Activated CD4-positive, alpha-beta T cell treated with anti-CD3 and anti-CD28 coated beads for 4 hours (primary cell): Measurements from ENCODE around the gene AGR2.
"Not testable (repeated sequence)": the region's sequence is repeated elsewhere in the genome, so short reads cannot be mapped to it uniquely, and the experiment has no call there.

Experiments
- DNase-seq, 2 donors: peaks; one replicate each; pipeline ENCODE4 v3.0.0-alpha.2; 2020

Gene AGR2

DNA sequence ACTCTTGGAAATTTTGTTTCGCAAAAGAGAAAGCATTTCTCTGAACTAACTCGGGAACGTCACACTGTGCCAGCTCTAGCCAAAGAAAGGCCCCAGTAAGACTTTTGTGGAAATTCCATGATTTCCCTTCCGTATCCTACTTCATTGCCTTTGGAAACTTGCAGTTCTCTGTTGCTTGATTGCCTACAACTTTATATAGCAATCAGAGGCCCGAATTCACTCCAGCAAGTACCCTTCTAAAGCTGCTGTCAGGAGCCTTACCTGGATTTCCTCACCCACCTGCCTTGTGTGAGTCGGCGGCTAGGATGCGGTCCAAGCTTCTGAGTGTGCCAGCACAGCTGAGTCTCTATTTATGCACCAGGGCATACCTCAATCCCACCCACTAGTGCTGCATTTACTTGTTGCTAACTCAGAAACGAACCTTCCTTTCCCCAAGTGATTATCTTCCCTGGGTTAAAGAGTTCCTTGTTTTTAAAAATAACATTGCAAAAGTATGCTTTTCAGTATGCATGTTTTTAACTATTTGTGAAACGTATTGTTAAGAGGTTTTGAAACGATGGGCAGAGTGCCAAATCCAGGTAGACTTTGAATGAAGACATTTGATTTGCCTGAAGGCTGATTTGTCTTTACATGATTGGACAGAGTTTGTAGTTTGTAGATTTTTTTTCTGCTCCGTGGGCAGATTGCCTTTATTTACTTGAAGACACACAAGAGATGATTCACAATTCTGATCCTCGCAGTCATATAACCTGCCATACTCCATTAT lies at the start of gene AGR2:
Gene AGR2 (minus strand): TSS at position 326 of the 766 bp plus-strand sequence. CDS start 3,203 bp downstream, outside the sequence.
- no peak for DNase-seq

DNA sequence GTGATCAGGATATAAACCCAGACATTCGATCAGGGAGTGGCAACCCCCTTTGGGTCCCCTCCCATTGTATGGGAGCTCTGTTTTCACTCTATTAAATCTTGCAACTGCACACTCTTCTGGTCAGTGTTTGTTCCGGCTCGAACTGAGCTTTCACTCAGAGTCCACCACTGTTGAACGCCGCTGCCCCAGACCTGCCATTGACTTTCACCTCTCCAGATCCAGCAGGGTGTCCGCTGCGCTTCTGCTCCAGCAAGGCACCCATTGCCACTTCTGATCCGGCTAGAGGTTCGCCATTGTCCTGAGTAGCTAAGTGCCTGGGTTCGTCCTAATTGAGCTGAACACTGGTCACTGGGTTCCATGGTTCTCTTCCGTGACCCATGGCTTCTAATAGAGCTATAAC lies 48.4 kb upstream of the AGR2 start:
- not testable (repeated sequence) for DNase-seq

DNA sequence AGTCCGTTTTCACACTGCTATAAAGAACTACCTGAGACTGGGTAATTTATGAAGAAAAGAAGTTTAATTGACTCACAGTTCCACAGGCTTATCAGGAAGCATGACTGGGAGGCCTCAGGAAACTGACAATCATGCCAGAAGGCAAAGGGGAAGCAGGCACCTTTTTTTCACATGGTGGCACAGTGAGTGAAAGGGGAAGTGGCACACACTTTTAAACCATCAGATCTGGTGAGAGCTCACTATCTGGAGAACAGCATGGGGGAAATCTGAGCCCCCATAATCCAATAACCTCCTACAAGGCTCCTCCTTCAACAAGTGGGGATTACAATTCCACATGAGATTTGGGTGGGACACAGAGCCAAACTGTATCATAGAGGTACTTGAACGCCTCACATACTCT lies 47.0 kb upstream of the AGR2 start:
- DNase-seq = no peak

GRCh38 chr7:16850614-16851466 lies 46.0 kb upstream of the AGR2 start:
- no peak for DNase-seq

GRCh38 chr7:16849296-16850148 lies 44.7 kb upstream of the AGR2 start:
- no peak for DNase-seq

DNA sequence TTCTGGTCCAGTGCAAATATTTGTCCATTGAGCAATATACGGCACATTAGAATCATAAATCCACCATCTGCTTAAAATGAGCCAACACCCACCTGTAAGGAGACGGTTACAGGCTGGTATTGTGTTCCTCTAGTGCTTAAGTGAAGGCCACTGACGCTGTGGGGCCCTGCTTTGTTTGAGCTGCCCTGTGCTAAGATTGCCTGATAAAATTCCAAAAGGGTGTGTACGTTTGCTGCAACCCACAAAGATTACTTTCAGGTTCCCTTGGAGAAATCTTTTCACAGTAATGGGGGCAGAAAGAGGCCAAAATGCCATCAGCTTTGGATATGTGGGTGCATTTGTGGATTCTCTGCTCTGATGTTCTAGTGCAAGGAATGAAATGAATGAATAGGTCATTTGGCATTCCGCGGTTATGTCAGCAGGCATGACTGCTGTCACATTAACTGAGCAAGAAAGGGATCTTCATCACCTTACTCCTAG lies 42.6 kb upstream of the AGR2 start:
- DNase-seq = no peak

- DNase-seq = no peak
These were observed 41.9 kb upstream of the AGR2 start for GRCh38 chr7:16846601-16847165.

GRCh38 chr7:16845746-16846145 lies 40.9 kb upstream of the AGR2 start:
- DNase-seq = no peak

GRCh38 chr7:16841681-16842080 lies 36.9 kb upstream of the AGR2 start:
- DNase-seq = no peak

DNA sequence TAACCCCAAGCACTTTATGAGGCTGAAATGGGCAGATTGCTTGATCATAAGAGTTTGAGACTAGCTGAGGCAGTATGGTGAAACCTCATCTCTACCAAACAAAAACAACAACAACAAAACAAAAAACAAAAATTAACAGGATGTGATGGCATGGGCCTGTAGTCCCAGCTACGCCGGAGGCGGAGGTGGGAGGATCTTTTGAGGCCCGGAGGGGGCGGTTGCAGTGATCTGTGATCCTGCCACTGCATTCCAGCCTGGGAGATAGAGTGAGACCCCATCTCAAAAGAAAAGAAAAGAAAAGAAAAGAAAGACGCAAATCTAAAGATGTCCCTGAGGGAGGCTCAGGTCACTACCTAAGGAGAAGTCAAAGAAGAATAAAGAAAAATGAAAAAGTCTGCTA lies 35.3 kb upstream of the AGR2 start:
- no peak for DNase-seq

DNA sequence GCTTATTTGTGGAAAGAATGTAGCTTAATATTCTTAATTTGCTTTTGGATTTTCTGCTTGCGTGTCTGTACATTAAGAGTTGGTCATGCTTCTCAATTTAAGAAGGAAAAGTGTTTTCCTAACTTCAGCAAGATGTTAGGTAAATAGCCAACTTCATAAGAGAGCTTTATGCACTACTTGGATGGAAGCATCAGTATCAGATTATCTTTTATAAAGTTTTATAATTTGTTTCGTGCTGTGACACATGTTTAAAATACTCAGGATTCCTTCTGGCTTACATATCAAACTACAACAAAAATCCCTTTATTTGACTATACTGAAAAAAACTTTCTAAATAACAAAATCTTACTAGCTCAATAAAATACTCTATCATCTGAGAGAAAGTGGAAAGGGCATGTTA lies 34.8 kb upstream of the AGR2 start:
- no peak for DNase-seq

DNA sequence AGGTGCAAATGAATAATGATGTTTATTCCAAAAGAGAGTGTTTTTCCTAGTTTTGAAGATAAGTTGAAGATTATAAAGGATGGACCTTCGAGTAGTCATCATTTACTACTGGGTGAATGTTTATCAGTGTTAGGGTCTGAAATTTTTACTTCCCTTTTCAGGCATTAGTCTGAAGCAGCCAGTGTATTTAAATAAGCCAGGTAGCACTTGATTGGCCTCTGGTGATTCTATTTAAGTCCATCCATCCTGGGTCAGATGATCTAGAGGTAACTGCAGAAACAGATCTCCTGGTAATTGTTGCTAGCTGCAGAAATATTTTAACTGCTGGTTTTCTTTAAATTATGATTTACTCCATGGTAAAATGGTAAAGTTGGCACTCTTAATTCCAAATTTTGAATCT lies 34.1 kb upstream of the AGR2 start:
- no peak for DNase-seq

- no peak for DNase-seq
These were observed 33.6 kb upstream of the AGR2 start for GRCh38 chr7:16838386-16838785.

GRCh38 chr7:16836481-16836880 lies 31.7 kb upstream of the AGR2 start:
- no peak for DNase-seq

DNA sequence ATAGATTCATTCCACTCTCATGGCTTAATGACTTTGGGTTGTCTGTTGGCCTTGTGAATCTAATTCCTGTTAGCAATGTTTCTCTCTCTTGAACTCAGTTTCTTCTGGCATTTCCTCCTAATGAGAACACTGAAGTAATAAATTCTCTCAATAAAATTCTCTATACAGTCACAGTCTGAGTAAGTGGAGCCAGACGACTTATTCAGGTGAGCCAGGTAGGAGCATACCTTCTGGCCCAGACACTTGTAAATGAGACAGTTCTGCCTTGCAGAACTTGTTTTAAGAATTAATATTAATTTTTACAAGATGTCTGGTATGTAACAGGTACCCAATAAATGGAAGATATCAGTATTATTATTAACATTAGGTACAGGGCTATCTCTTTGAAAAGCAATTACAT lies 28.6 kb upstream of the AGR2 start:
- no peak for DNase-seq

DNA sequence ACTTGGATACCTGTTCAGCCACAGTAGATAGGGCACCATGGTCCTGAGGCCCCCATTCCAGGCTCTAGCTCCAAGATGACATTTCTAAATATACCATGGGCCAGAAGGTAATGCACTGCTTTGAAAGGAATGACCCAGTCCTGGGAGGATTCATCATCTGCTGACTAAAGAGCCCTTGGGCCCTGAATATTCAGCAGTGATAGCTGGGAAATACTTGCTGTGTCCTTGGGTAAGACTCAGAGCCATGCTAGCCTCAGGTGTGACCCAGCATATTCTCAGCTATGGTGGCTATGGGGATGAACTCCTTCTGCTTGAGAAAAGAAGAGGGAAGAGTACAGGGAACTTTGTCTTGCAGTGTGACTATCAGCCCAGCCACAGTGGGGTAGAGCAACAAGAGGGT lies 21.3 kb upstream of the AGR2 start:
- DNase-seq = no peak

DNA sequence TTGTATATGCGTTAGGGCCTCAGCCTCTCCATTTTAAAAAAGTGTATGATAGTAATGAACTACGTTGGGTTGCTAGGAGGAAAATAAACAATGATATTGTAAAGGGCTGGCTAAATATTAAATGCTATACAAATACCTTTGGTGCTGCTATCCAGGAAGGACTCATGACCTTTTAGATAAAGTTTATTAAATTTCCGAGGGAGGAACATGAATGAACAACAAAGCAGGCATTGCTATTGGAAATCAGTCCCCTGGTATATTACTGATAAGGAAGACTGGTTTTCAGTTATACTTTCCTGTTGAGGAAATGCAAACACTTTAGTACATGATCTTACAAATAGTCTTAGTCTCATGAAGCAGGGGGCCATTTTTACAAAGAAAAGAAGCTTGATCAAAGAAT lies 17.2 kb upstream of the AGR2 start:
- no peak for DNase-seq

- DNase-seq = no peak
These were observed 13.9 kb upstream of the AGR2 start for GRCh38 chr7:16818732-16819131.

DNA sequence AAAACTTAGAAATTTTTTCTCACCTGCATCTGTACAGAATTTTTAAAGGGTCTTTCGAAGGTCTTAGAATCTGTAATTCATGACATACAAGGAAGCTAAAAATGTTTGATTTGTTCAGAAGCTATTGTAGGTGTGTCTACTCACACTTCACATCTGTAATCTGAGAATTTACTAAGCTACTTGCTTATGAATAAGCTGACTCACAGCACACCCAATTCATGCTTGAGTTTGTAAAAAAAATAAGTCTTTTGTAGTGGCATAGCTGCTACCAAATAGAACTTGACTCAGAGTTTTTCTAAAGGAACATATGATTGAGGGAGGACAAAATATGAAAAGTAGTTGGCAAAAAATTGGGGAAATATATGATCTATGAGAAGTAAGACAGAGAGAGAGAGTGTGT lies 12.7 kb upstream of the AGR2 start:
- DNase-seq = no peak

GRCh38 chr7:16816824-16817223 lies 12.0 kb upstream of the AGR2 start:
- DNase-seq = no peak

DNA sequence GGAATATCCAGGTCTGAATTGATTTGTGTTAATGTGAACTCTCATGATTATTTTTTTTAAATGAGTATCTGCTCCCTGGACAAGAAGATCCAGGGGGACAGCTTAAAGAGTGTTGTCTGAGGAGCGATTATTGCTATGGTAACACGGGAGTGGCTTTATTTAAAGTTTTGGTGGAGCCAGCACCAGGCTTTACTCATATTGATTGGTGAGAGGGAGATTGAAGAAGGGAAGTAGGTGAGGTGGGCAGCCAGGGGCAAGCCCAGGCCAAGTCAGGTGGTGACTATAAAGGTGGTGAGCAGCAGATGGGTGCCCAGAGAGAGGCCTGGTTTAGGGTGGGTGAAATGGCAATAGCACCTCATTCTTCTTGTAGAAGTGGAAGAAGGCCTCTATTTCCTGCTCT lies 10.2 kb upstream of the AGR2 start:
- no peak for DNase-seq

DNA sequence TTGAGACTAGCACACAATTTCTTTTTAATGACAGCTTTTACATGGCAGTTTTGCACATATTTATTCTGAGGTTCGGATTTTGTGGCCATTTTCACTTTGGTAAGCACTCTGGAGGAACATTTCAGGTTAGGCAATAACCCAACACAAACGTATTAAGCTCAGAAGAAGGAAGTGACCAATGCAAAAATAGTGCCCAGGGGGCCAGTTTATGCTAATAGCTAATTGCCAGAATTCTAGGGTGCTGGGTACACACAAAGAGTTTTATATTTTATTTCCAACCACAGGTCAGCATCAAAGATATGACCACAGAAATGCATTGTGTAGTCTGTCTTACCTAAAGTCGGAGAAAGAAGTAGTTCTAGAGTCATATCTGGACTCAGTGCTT lies 8.4 kb upstream of the AGR2 start:
- DNase-seq = no peak
